Psoas muscle (tissue), 8 donors: ENCODE data around the gene TMTC2. TPM values are rescaled to one million over a fixed set of nuclear protein-coding genes. Genes with fewer than 3 reads are reported as not detected.

ENCODE experiments used
- ATAC-seq, 4 donors: fragments of 200-7000 bp; cut with Tn5 transposase; one replicate each; pipeline ENCODE4 v1.9.1; 2020; ENCODE audit warnings: moderate library complexity in 3 of 4, mild to moderate bottlenecking in 2 of 4
- DNase-seq, 2 donors: peaks; one replicate each; pipeline ENCODE4 v3.0.0-alpha.2; 2020
- H3K27ac ChIP-seq: fragments of 200-600 bp; one replicate; pipeline ENCODE4 v1.8.0; 2022
- H3K27me3 ChIP-seq, 3 donors: fragments of 200-600 bp in 1 of 3; one replicate each; pipeline versions ENCODE4 v1.6.1 to v1.8.0; 2013 to 2022; ENCODE audit warnings: low read length in 2 of 3, mild to moderate bottlenecking in 2 of 3, moderate library complexity in 1 of 3; ENCODE audit not compliant: insufficient read depth in 3 of 3
- H3K36me3 ChIP-seq, 2 donors: fragments of 200-600 bp in 1 of 2; one replicate each; pipeline versions ENCODE4 v1.6.1 to v1.8.0; 2013 to 2022; ENCODE audit warnings: low read depth in 1 of 2, mild to moderate bottlenecking in 1 of 2, moderate library complexity in 1 of 2; ENCODE audit not compliant: insufficient read depth in 1 of 2
- H3K4me1 ChIP-seq: fragments of 200-600 bp; one replicate; pipeline ENCODE4 v1.8.0; 2022
- H3K4me3 ChIP-seq: fragments of 200-600 bp; one replicate; pipeline ENCODE4 v1.8.0; 2022; ENCODE audit warnings: mild to moderate bottlenecking
- H3K9me3 ChIP-seq: fragments of 200-600 bp; one replicate; pipeline ENCODE4 v1.8.0; 2022
- WGBS, 3 donors: extraction: QIAGEN DNeasy Blood & Tissue Kit; methylation state at CpG; one replicate each; pipeline versions ENCODE4 v1.1.6 to v1.1.7; 2013; 5-methylcytosine and 5-hydroxymethylcytosine counted together
- intact Hi-C, 2 donors: fragments of 100-400 bp; cut with DNase I; formaldehyde crosslinking; loops; one replicate each; pipeline versions ENCODE4 v1.11.0 to v1.14.2; 2022
- polyA plus RNA-seq, 3 donors: library from polyadenylated mRNA; stranded (reverse); fragments of 200-250 nt; gene quantifications; one replicate each; pipeline ENCODE4 v1.2.3, GENCODE V29; 2013
- total RNA-seq, 4 donors: library from RNA; stranded (reverse); fragmentation: NEBNext Ultra II Directional in 2 of 4; extraction: Animal tissue kit (Norgen Biotek cat#: 25700) in 2 of 4; gene quantifications; one replicate each; pipeline versions ENCODE4 v1.2.1 to v1.2.4, GENCODE V29; 2021 to 2023
- TF ChIP-seq, protein P1 (sequence below): fragments of 200-600 bp; IDR thresholded peaks from one replicate; pipeline ENCODE4 v1.8.0; 2022; ENCODE audit warnings: antibody characterized with exemption
- donor health status: healthy with polysubstance abuse.
- donor health status: DM: no; HTN: no; CAD: no; lungs with moderate emphysema.
- donor health status: Bipolar disorder and iron deficiency.
- donor health status: healthy.
- donor health status: DM: yes; HTN: yes; CAD: no.
- donor health status: DM: no; HTN: no; CAD: no.
- donor health status: DM: no; HTN: no; CAD: no.
- donor health status: DM: yes; HTN: yes; CAD: no.

Gene TMTC2
- total and polyA plus RNA-seq, 7 donors, result 0.85 to 2.7 (median 1.8) TPM

DNA sequence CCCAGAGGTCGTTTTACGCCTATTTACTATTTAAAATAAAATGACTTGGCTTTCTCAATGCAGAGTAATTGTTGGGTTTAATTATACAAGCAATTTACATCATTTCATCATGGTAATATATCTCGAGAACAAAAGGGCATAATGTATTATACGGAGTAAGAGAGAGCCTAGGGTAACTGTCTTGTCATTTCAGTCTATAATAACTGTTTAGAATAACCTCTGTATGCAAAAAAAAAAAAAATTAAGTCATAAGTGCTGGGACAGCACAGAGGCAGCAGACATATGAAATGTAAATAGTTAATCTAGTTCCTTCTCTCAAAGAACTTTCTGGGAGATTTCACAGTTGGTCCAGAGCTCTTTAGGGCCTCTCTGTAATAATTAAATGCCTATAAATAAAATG, 284.9 kb downstream of the TMTC2 start:
- ATAC-seq (no peak), DNase-seq (no peak)
- intact Hi-C loops, result no loop called here
- no peak overlapping the region for H3K27ac ChIP-seq
- no peak overlapping the region for H3K4me3 ChIP-seq
- TF ChIP-seq, protein P1, sequence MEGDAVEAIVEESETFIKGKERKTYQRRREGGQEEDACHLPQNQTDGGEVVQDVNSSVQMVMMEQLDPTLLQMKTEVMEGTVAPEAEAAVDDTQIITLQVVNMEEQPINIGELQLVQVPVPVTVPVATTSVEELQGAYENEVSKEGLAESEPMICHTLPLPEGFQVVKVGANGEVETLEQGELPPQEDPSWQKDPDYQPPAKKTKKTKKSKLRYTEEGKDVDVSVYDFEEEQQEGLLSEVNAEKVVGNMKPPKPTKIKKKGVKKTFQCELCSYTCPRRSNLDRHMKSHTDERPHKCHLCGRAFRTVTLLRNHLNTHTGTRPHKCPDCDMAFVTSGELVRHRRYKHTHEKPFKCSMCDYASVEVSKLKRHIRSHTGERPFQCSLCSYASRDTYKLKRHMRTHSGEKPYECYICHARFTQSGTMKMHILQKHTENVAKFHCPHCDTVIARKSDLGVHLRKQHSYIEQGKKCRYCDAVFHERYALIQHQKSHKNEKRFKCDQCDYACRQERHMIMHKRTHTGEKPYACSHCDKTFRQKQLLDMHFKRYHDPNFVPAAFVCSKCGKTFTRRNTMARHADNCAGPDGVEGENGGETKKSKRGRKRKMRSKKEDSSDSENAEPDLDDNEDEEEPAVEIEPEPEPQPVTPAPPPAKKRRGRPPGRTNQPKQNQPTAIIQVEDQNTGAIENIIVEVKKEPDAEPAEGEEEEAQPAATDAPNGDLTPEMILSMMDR, result no peak
- WGBS, 3 donors, result 77 to 78% (median 77%) methylated on average over 4 of the region's 4 CpGs
- no peaks in the 10 kb centered on the region for H3K27me3 ChIP-seq
- H3K36me3 ChIP-seq, result no peaks in the 10 kb centered on the region
- no peaks in the 10 kb centered on the region for H3K9me3 ChIP-seq
- H3K4me1 ChIP-seq, result no peaks in the 10 kb centered on the region

- ATAC-seq, result no peak
- no peaks in the 10 kb centered on the region for H3K36me3 ChIP-seq
Observed at GRCh38 chr12:82972624-82973023, 285.9 kb downstream of the TMTC2 start.

GRCh38 chr12:82973592-82973991, 286.9 kb downstream of the TMTC2 start:
- no peaks in the 10 kb centered on the region for H3K36me3 ChIP-seq
- H3K4me1 ChIP-seq, result no peaks in the 10 kb centered on the region
- TF ChIP-seq, protein P1, result no peak
- intact Hi-C loops, result no loop called here
- H3K27me3 ChIP-seq, result no peaks in the 10 kb centered on the region
- no peaks in the 10 kb centered on the region for H3K9me3 ChIP-seq
- DNase-seq, result no peak
- no peak for ATAC-seq
- no peak overlapping the region for H3K27ac ChIP-seq
- H3K4me3 ChIP-seq, result no peak overlapping the region
- 64 to 69% (median 66%) methylated on average over 3 of the region's 3 CpGs for WGBS, 3 donors

More at GRCh38 chr12:82972624-82973023, 285.9 kb downstream of the TMTC2 start:
- 85 to 95% (median 94%) methylated on average over 3 of the region's 3 CpGs for WGBS, 3 donors
- Histone ChIP-seq H3K27me3 (no peaks in the 10 kb centered on the region), H3K4me3 (no peak overlapping the region), H3K4me1 (no peaks in the 10 kb centered on the region), H3K9me3 (no peaks in the 10 kb centered on the region), H3K27ac (no peak overlapping the region)
- intact Hi-C loops, result no loop called here
- no peak for DNase-seq
- TF ChIP-seq, protein P1, result no peak

DNA sequence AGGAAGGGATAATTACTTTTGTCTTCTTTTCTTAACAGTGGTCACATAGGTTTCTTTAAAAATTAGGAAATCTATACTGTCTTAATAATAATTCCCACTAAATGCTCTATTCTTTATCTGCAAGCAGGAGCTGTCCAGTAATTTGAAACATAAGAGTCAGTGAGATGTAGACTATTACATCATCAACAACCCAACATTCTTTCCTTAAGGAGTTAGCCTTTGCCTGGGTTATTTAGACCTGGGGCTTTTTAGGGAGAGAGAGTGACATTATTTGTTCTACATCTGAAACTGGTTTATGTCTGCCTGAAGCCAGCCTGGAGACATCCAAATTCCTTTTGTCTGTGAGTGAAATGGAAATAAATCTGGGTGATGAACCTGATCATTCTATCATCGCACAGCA, 294.4 kb downstream of the TMTC2 start:
- no peaks in the 10 kb centered on the region for H3K4me1 ChIP-seq
- H3K27ac ChIP-seq, result no peak overlapping the region
- intact Hi-C loops, result no loop called here
- H3K36me3 ChIP-seq, result no peaks in the 10 kb centered on the region
- H3K4me3 ChIP-seq, result no peak overlapping the region
- DNase-seq (no peak), ATAC-seq (no peak)
- no peaks in the 10 kb centered on the region for H3K9me3 ChIP-seq
- TF ChIP-seq, protein P1, result no peak
- no peaks in the 10 kb centered on the region for H3K27me3 ChIP-seq
- WGBS, 3 donors, result 81 to 89% (median 86%) methylated on average over 1 of the region's 1 CpG

DNA sequence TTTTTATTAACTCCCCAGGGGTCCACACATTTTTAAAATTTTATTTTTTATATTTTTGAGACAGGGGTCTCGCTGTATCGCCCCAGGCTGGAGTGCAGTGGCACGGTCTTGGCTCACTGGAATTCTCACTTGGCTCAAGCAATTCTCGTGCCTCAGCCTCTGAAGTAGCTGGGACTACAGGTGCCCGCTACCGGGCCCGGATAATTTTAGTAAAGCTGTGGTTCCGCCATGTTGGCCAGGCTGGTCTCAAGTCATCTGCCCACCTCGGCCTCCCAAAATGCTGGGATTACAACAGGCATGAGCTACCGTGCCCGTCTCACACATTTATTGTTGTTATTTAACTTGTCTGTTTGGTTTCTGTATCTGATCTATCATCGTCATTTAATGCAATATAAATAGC, 307.4 kb downstream of the TMTC2 start:
- intact Hi-C loops, result no loop called here
- TF ChIP-seq, protein P1, result no peak
- WGBS, 3 donors, result 87 to 92% (median 88%) methylated on average over 12 of the region's 12 CpGs
- no peaks in the 10 kb centered on the region for H3K4me1 ChIP-seq
- ATAC-seq, result no peak
- H3K9me3 ChIP-seq, result no peaks in the 10 kb centered on the region
- H3K4me3 ChIP-seq, result no peak overlapping the region
- DNase-seq, result no peak
- no peaks in the 10 kb centered on the region for H3K36me3 ChIP-seq
- H3K27ac ChIP-seq, result no peak overlapping the region
- no peaks in the 10 kb centered on the region for H3K27me3 ChIP-seq
